ENCODE measurements around the gene APOL1. TPM values are rescaled to one million over a fixed set of nuclear protein-coding genes. Genes with fewer than 3 reads are reported as not detected.
"Not testable (repeated sequence)": the region's sequence is repeated elsewhere in the genome, so short reads cannot be mapped to it uniquely, and the experiment has no call there.

The APOL1 gene
- total RNA-seq, 1 donor from 2014 or later = 4.7 TPM

GRCh38 chr22:36223504-36223903, 29.4 kb upstream of the APOL1 start:
- H3K9me3 ChIP-seq (ENCODE audit: control insufficient read depth in 3 of 3, low read length in 3 of 3) = no peaks in the 10 kb centered on the region
- H3K9ac ChIP-seq (ENCODE audit: low read depth in 1 of 3, low read length in 3 of 3) = peak overlapping the region in 1 of 3 donors; percentile 69
- peaks cover 25 to 41% (median 31%) of the 10 kb centered on the region in 3 donors for H3K4me1 ChIP-seq (ENCODE audit: control insufficient read depth in 3 of 3, insufficient read depth in 3 of 3, low read length in 3 of 3)
- H3K27me3 ChIP-seq (ENCODE audit: control insufficient read depth in 3 of 3, insufficient read depth in 3 of 3, low read length in 3 of 3) = no peaks in the 10 kb centered on the region
- H3K4me3 ChIP-seq (ENCODE audit: low read length in 3 of 3) = no peak overlapping the region
- H3K27ac ChIP-seq (ENCODE audit: low read depth, low read length) = peak overlapping the region; percentile 80
- H3K36me3 ChIP-seq (ENCODE audit: control insufficient read depth in 3 of 3, insufficient read depth in 3 of 3, low read length in 3 of 3) = peaks cover 9 to 14% (median 13%) of the 10 kb centered on the region in 3 donors

GRCh38 chr22:36224245-36224644, 28.7 kb upstream of the APOL1 start:
- H3K27ac ChIP-seq (ENCODE audit: low read depth, low read length) = peak overlapping the region; percentile 80
- H3K9ac ChIP-seq (ENCODE audit: low read depth in 1 of 3, low read length in 3 of 3) = no peak overlapping the region
- H3K4me3 ChIP-seq (ENCODE audit: low read length in 3 of 3) = no peak overlapping the region
- peaks cover 25 to 45% (median 31%) of the 10 kb centered on the region in 3 donors for H3K4me1 ChIP-seq (ENCODE audit: control insufficient read depth in 3 of 3, insufficient read depth in 3 of 3, low read length in 3 of 3)
- H3K27me3 ChIP-seq (ENCODE audit: control insufficient read depth in 3 of 3, insufficient read depth in 3 of 3, low read length in 3 of 3) = no peaks in the 10 kb centered on the region
- peaks cover 13 to 19% (median 15%) of the 10 kb centered on the region in 3 donors for H3K36me3 ChIP-seq (ENCODE audit: control insufficient read depth in 3 of 3, insufficient read depth in 3 of 3, low read length in 3 of 3)
- H3K9me3 ChIP-seq (ENCODE audit: control insufficient read depth in 3 of 3, low read length in 3 of 3) = no peaks in the 10 kb centered on the region

- Histone ChIP-seq H3K9ac (ENCODE audit: low read depth in 1 of 3, low read length in 3 of 3) (no peak overlapping the region), H3K27ac (ENCODE audit: low read depth, low read length) (no peak overlapping the region), H3K4me1 (ENCODE audit: control insufficient read depth in 3 of 3, insufficient read depth in 3 of 3, low read length in 3 of 3) (peaks cover 22 to 45% (median 31%) of the 10 kb centered on the region in 3 donors), H3K36me3 (ENCODE audit: control insufficient read depth in 3 of 3, insufficient read depth in 3 of 3, low read length in 3 of 3) (peaks cover 19 to 23% (median 23%) of the 10 kb centered on the region in 3 donors), H3K4me3 (ENCODE audit: low read length in 3 of 3) (no peak overlapping the region), H3K27me3 (ENCODE audit: control insufficient read depth in 3 of 3, insufficient read depth in 3 of 3, low read length in 3 of 3) (no peaks in the 10 kb centered on the region), H3K9me3 (ENCODE audit: control insufficient read depth in 3 of 3, low read length in 3 of 3) (no peaks in the 10 kb centered on the region)
Observed at GRCh38 chr22:36225333-36225922, 27.5 kb upstream of the APOL1 start.

- Histone ChIP-seq H3K4me3 (ENCODE audit: low read length in 3 of 3) (no peak overlapping the region), H3K27ac (ENCODE audit: low read depth, low read length) (no peak overlapping the region), H3K27me3 (ENCODE audit: control insufficient read depth in 3 of 3, insufficient read depth in 3 of 3, low read length in 3 of 3) (no peaks in the 10 kb centered on the region), H3K36me3 (ENCODE audit: control insufficient read depth in 3 of 3, insufficient read depth in 3 of 3, low read length in 3 of 3) (peaks cover 25 to 31% (median 30%) of the 10 kb centered on the region in 3 donors), H3K4me1 (ENCODE audit: control insufficient read depth in 3 of 3, insufficient read depth in 3 of 3, low read length in 3 of 3) (peaks cover 19 to 45% (median 31%) of the 10 kb centered on the region in 3 donors), H3K9ac (ENCODE audit: low read depth in 1 of 3, low read length in 3 of 3) (no peak overlapping the region), H3K9me3 (ENCODE audit: control insufficient read depth in 3 of 3, low read length in 3 of 3) (no peaks in the 10 kb centered on the region)
Observed at GRCh38 chr22:36226189-36226588, 26.7 kb upstream of the APOL1 start.

- Histone ChIP-seq H3K4me3 (ENCODE audit: low read length in 3 of 3) (no peak overlapping the region), H3K36me3 (ENCODE audit: control insufficient read depth in 3 of 3, insufficient read depth in 3 of 3, low read length in 3 of 3) (peaks cover 34 to 42% (median 38%) of the 10 kb centered on the region in 3 donors), H3K27me3 (ENCODE audit: control insufficient read depth in 3 of 3, insufficient read depth in 3 of 3, low read length in 3 of 3) (no peaks in the 10 kb centered on the region), H3K27ac (ENCODE audit: low read depth, low read length) (peak overlapping the region; percentile 46), H3K9ac (ENCODE audit: low read depth in 1 of 3, low read length in 3 of 3) (no peak overlapping the region), H3K9me3 (ENCODE audit: control insufficient read depth in 3 of 3, low read length in 3 of 3) (no peaks in the 10 kb centered on the region), H3K4me1 (ENCODE audit: control insufficient read depth in 3 of 3, insufficient read depth in 3 of 3, low read length in 3 of 3) (peaks cover 19 to 45% (median 27%) of the 10 kb centered on the region in 3 donors)
Observed at GRCh38 chr22:36227396-36227795, 25.5 kb upstream of the APOL1 start.

GRCh38 chr22:36227806-36228205, 25.1 kb upstream of the APOL1 start:
- Histone ChIP-seq H3K9me3 (ENCODE audit: control insufficient read depth in 3 of 3, low read length in 3 of 3) (no peaks in the 10 kb centered on the region), H3K27ac (ENCODE audit: low read depth, low read length) (peak overlapping the region; percentile 46), H3K4me3 (ENCODE audit: low read length in 3 of 3) (peak overlapping the region in 2 of 3 donors; percentile 14 to 45), H3K36me3 (ENCODE audit: control insufficient read depth in 3 of 3, insufficient read depth in 3 of 3, low read length in 3 of 3) (peaks cover 38 to 46% (median 40%) of the 10 kb centered on the region in 3 donors), H3K27me3 (ENCODE audit: control insufficient read depth in 3 of 3, insufficient read depth in 3 of 3, low read length in 3 of 3) (no peaks in the 10 kb centered on the region), H3K9ac (ENCODE audit: low read depth in 1 of 3, low read length in 3 of 3) (no peak overlapping the region), H3K4me1 (ENCODE audit: control insufficient read depth in 3 of 3, insufficient read depth in 3 of 3, low read length in 3 of 3) (peaks cover 19 to 42% (median 25%) of the 10 kb centered on the region in 3 donors)

GRCh38 chr22:36228369-36228768, 24.6 kb upstream of the APOL1 start:
- Histone ChIP-seq H3K4me1 (ENCODE audit: control insufficient read depth in 3 of 3, insufficient read depth in 3 of 3, low read length in 3 of 3) (peaks cover 15 to 36% (median 19%) of the 10 kb centered on the region in 3 donors), H3K36me3 (ENCODE audit: control insufficient read depth in 3 of 3, insufficient read depth in 3 of 3, low read length in 3 of 3) (peaks cover 44 to 52% (median 45%) of the 10 kb centered on the region in 3 donors)
- not testable (repeated sequence) for H3K27ac ChIP-seq (ENCODE audit: low read depth, low read length)

GRCh38 chr22:36228944-36229343, 24.0 kb upstream of the APOL1 start:
- Histone ChIP-seq H3K4me1 (ENCODE audit: control insufficient read depth in 3 of 3, insufficient read depth in 3 of 3, low read length in 3 of 3) (peaks cover 10 to 30% (median 13%) of the 10 kb centered on the region in 3 donors), H3K4me3 (ENCODE audit: low read length in 3 of 3) (no peak overlapping the region), H3K9ac (ENCODE audit: low read depth in 1 of 3, low read length in 3 of 3) (no peak overlapping the region), H3K36me3 (ENCODE audit: control insufficient read depth in 3 of 3, insufficient read depth in 3 of 3, low read length in 3 of 3) (peaks cover 45 to 56% (median 50%) of the 10 kb centered on the region in 3 donors), H3K9me3 (ENCODE audit: control insufficient read depth in 3 of 3, low read length in 3 of 3) (no peaks in the 10 kb centered on the region), H3K27me3 (ENCODE audit: control insufficient read depth in 3 of 3, insufficient read depth in 3 of 3, low read length in 3 of 3) (no peaks in the 10 kb centered on the region), H3K27ac (ENCODE audit: low read depth, low read length) (no peak overlapping the region)

More at GRCh38 chr22:36228369-36228768, 24.6 kb upstream of the APOL1 start:
- H3K27me3 ChIP-seq (ENCODE audit: control insufficient read depth in 3 of 3, insufficient read depth in 3 of 3, low read length in 3 of 3); H3K9me3 ChIP-seq (ENCODE audit: control insufficient read depth in 3 of 3, low read length in 3 of 3); H3K9ac ChIP-seq (ENCODE audit: low read depth in 1 of 3, low read length in 3 of 3); H3K4me3 ChIP-seq (ENCODE audit: low read length in 3 of 3): not testable (repeated sequence)

- not testable (repeated sequence) for H3K4me3 ChIP-seq (ENCODE audit: low read length in 3 of 3); H3K27me3 ChIP-seq (ENCODE audit: control insufficient read depth in 3 of 3, insufficient read depth in 3 of 3, low read length in 3 of 3); H3K9me3 ChIP-seq (ENCODE audit: control insufficient read depth in 3 of 3, low read length in 3 of 3); H3K9ac ChIP-seq (ENCODE audit: low read depth in 1 of 3, low read length in 3 of 3); H3K27ac ChIP-seq (ENCODE audit: low read depth, low read length)
- Histone ChIP-seq H3K36me3 (ENCODE audit: control insufficient read depth in 3 of 3, insufficient read depth in 3 of 3, low read length in 3 of 3) (peaks cover 42 to 56% (median 50%) of the 10 kb centered on the region in 3 donors), H3K4me1 (ENCODE audit: control insufficient read depth in 3 of 3, insufficient read depth in 3 of 3, low read length in 3 of 3) (peaks cover 11 to 28% (median 16%) of the 10 kb centered on the region in 3 donors)
Observed at GRCh38 chr22:36229649-36230048, 23.3 kb upstream of the APOL1 start.

GRCh38 chr22:36231051-36231450, 21.9 kb upstream of the APOL1 start:
- not testable (repeated sequence) for H3K9me3 ChIP-seq (ENCODE audit: control insufficient read depth in 3 of 3, low read length in 3 of 3); H3K4me3 ChIP-seq (ENCODE audit: low read length in 3 of 3); H3K27ac ChIP-seq (ENCODE audit: low read depth, low read length); H3K27me3 ChIP-seq (ENCODE audit: control insufficient read depth in 3 of 3, insufficient read depth in 3 of 3, low read length in 3 of 3); H3K9ac ChIP-seq (ENCODE audit: low read depth in 1 of 3, low read length in 3 of 3)
- Histone ChIP-seq H3K4me1 (ENCODE audit: control insufficient read depth in 3 of 3, insufficient read depth in 3 of 3, low read length in 3 of 3) (peaks cover 17 to 27% (median 20%) of the 10 kb centered on the region in 3 donors), H3K36me3 (ENCODE audit: control insufficient read depth in 3 of 3, insufficient read depth in 3 of 3, low read length in 3 of 3) (peaks cover 42 to 56% (median 50%) of the 10 kb centered on the region in 3 donors)
